ENCODE measurements around the gene TRIM38. TPM values are rescaled to one million over a fixed set of nuclear protein-coding genes. Genes with fewer than 3 reads are reported as not detected.
A peak's percentile ranks its signal among the peaks of the same experiment; 100 is the strongest.

The TRIM38 gene
- total and polyA plus RNA-seq, 2 of the 13 experiments (the other 11 are each of a cell fraction or from before 2014, with no cell fraction given): 2.5 to 3.1 TPM

DNA sequence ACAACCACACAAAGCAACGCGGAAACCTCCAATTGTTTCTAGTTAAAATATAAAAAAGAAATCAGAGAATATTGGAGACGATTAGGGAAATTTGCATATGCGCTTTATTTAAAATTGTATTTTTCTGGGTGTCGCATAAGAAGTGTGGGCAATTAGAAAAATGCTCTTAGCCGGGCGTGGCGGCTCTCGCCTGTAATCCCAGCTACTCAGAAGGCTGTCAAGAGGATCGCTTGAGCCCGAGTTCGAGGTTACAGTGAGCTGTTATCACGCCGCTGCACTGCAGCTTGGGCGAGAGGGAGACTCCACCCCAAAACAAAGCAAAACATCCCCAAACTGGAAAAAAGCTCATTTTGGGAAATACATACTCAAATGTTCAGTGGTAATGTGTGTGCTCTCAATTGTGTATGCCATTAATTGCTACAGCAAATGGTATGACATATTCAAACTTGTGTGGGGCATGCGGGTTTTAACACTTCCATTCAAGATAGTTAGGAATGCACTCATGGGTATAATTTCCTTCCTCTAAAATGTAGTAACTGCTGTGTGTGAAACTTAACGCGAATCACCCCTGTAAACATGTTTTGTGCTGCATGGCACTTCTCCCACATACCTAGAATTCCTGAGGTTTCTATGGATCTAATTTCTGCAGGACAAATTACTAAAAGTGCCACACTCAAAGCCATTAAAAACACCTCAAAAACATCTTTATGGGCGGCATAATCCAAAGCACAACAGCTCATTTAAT, 69.9 kb downstream of the TRIM38 start (continued):
- TF ChIP-seq, protein P1, sequence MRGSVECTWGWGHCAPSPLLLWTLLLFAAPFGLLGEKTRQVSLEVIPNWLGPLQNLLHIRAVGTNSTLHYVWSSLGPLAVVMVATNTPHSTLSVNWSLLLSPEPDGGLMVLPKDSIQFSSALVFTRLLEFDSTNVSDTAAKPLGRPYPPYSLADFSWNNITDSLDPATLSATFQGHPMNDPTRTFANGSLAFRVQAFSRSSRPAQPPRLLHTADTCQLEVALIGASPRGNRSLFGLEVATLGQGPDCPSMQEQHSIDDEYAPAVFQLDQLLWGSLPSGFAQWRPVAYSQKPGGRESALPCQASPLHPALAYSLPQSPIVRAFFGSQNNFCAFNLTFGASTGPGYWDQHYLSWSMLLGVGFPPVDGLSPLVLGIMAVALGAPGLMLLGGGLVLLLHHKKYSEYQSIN (CRISPR knock-in tag; IDR thresholded peaks at IDR 0.05; ENCODE audit: borderline replicate concordance): peak; percentile 15; the same call in 1 of the 2 replicates
- TF ChIP-seq FOXJ3 (CRISPR knock-in tag; IDR thresholded peaks at IDR 0.05; ENCODE audit: borderline replicate concordance) (0 out of 2 replicates have a peak, but pooled peaks have one; percentile 5), ZNF432 (CRISPR knock-in tag; IDR thresholded peaks at IDR 0.05; ENCODE audit: borderline replicate concordance) (0 out of 2 replicates have a peak, but pooled peaks have one; percentile 12), ZSCAN12 (CRISPR knock-in tag; IDR thresholded peaks at IDR 0.05) (0 out of 2 replicates have a peak, but pooled peaks have one; percentile 9), ZFP37 (CRISPR knock-in tag; IDR thresholded peaks at IDR 0.05; ENCODE audit: borderline replicate concordance) (no peak), TEAD3 (CRISPR knock-in tag; optimal IDR thresholded peaks at IDR 0.05; ENCODE audit: borderline replicate concordance) (peak; percentile 86), ZNF770 (CRISPR knock-in tag; IDR thresholded peaks at IDR 0.05) (no peak), FOXP1 (IDR thresholded peaks at IDR 0.05) (no peak), FOXP1 (CRISPR knock-in tag; IDR thresholded peaks at IDR 0.05) (no peak), TMF1 (CRISPR knock-in tag; IDR thresholded peaks at IDR 0.05; ENCODE audit: low read depth) (0 out of 2 replicates have a peak, but pooled peaks have one; percentile 19)
